Gastrocnemius medialis (tissue), 4 donors: ENCODE measurements around the gene LMO7. TPM values are rescaled to one million over a fixed set of nuclear protein-coding genes. Genes with fewer than 3 reads are reported as not detected.

Source experiments
- ATAC-seq, 2 donors: fragments of 150-250 bp; one replicate each; pipeline ENCODE4 v1.9.1; 2016
- DNase-seq, 2 donors: peaks; one replicate each; pipeline ENCODE4 v3.0.0-alpha.2; 2019
- H3K27ac ChIP-seq, 4 donors: fragments of 200-600 bp; sonication (generic); 1 replicate in 1 of 4; 2 replicates in 3 of 4; pipeline ENCODE4 v1.5.1; 2016 to 2018; ENCODE audit warnings: mild to moderate bottlenecking in 2 of 4, moderate library complexity in 1 of 4
- H3K27me3 ChIP-seq, 3 donors: fragments of 200-600 bp; sonication (generic) in 2 of 3; 1 replicate in 1 of 3; 2 replicates in 2 of 3; pipeline versions ENCODE4 v1.5.1 to v1.6.0; 2016 to 2019; ENCODE audit warnings: mild to moderate bottlenecking in 1 of 3, moderate library complexity in 1 of 3
- H3K36me3 ChIP-seq, 2 donors: fragments of 200-600 bp; sonication (generic) in 1 of 2; one replicate each; pipeline ENCODE4 v1.5.1; 2017 to 2018
- H3K4me1 ChIP-seq, 2 donors: fragments of 200-600 bp; sonication (generic) in 1 of 2; one replicate each; pipeline ENCODE4 v1.5.1; 2016 to 2017; ENCODE audit warnings: mild to moderate bottlenecking in 2 of 2
- H3K4me3 ChIP-seq, 4 donors: fragments of 200-600 bp; sonication (generic) in 3 of 4; 1 replicate in 1 of 4; 2 replicates in 3 of 4; pipeline ENCODE4 v1.5.1; 2016 to 2019; ENCODE audit warnings: mild to moderate bottlenecking in 2 of 4
- H3K9me3 ChIP-seq, 3 donors: fragments of 200-600 bp; sonication (generic) in 2 of 3; 1 replicate in 1 of 3; 2 replicates in 2 of 3; pipeline ENCODE4 v1.5.1; 2016 to 2019
- CTCF ChIP-seq, 5 experiments: fragments of 450-650 bp in 3 of 5; fragments of 200-600 bp in 2 of 5; sonication (generic) in 2 of 5; IDR thresholded peaks in 4 of 5; conservative IDR thresholded peaks in 1 of 5; 1 replicate in 4 of 5; 2 replicates in 1 of 5; pipeline ENCODE4 v1.5.1; 2016 to 2019; ENCODE audit warnings: antibody characterized with exemption in 5 of 5, mild to moderate bottlenecking in 3 of 5, moderate library complexity in 3 of 5
- POLR2A ChIP-seq, 2 donors: fragments of 450-650 bp; IDR thresholded peaks; one replicate each; pipeline ENCODE4 v1.6.1; 2017; ENCODE audit warnings: antibody characterized with exemption in 2 of 2, mild to moderate bottlenecking in 2 of 2, moderate library complexity in 2 of 2
- in situ Hi-C, 4 donors: fragments of 200-750 bp; cut with MboI; loops; one replicate each; pipeline versions ENCODE4 v1.15.0 to v1.8.0; 2017; ENCODE audit warnings: low sequenced_read_pairs in 4 of 4
- intact Hi-C: fragments of 100-400 bp; cut with DNase I; formaldehyde crosslinking; loops from one replicate; pipeline ENCODE4 v1.15.1; 2023; ENCODE audit warnings: low total_unique reads
- total RNA-seq, 4 donors: library from RNA; depleted of rRNA; stranded (reverse); fragments of >200 nt; gene quantifications; one replicate each; pipeline versions ENCODE4 v1.1.0 to v1.2.3, GENCODE V29; 2016

Gene LMO7
- total RNA-seq, 4 donors from 2014 or later = 68.3 to 134 (median 95.9) TPM

GRCh38 chr13:75806117-75806516, 170.0 kb downstream of the LMO7 start:
- H3K4me1 ChIP-seq = peaks cover 19 to 24% of the 10 kb centered on the region in 2 donors
- H3K27me3 ChIP-seq = no peaks in the 10 kb centered on the region
- TF ChIP-seq CTCF (IDR thresholded peaks at IDR 0.05 in 4 of 5, conservative IDR thresholded peaks at IDR 0.05 in 1 of 5) = no peak
- no peak for TF ChIP-seq POLR2A (IDR thresholded peaks at IDR 0.05)
- H3K27ac ChIP-seq = peak overlapping the region in 1 of 4 donors; percentile 15
- in situ Hi-C loops = no loop called here
- peaks cover 0 to 45% of the 10 kb centered on the region in 2 donors for H3K36me3 ChIP-seq
- H3K9me3 ChIP-seq = no peaks in the 10 kb centered on the region
- intact Hi-C loops = no loop called here
- DNase-seq = no peak
- no peak overlapping the region for H3K4me3 ChIP-seq
- ATAC-seq = no peak

- ATAC-seq (no peak), DNase-seq (no peak)
- Histone ChIP-seq H3K4me3 (no peak overlapping the region), H3K4me1 (peaks cover 46 to 64% of the 10 kb centered on the region in 2 donors), H3K9me3 (no peaks in the 10 kb centered on the region), H3K27me3 (no peaks in the 10 kb centered on the region), H3K27ac (peak overlapping the region in 3 of 4 donors; percentile 13 to 74 (median 69)), H3K36me3 (peaks cover 0 to 30% of the 10 kb centered on the region in 2 donors)
- intact Hi-C loops (no loop called here), in situ Hi-C loops (no loop called here)
- no peak for TF ChIP-seq POLR2A (IDR thresholded peaks at IDR 0.05)
These were observed 175.2 kb downstream of the LMO7 start for GRCh38 chr13:75811361-75811760.

GRCh38 chr13:75811841-75812240, 175.7 kb downstream of the LMO7 start:
- ATAC-seq (no peak), DNase-seq (no peak)
- H3K27me3 ChIP-seq = no peaks in the 10 kb centered on the region
- intact Hi-C loops = no loop called here
- H3K9me3 ChIP-seq = no peaks in the 10 kb centered on the region
- H3K36me3 ChIP-seq = peaks cover 0 to 27% of the 10 kb centered on the region in 2 donors
- H3K4me1 ChIP-seq = peaks cover 46 to 68% of the 10 kb centered on the region in 2 donors
- H3K4me3 ChIP-seq = no peak overlapping the region
- in situ Hi-C loops = no loop called here
- H3K27ac ChIP-seq = peak overlapping the region; percentile 4 to 74 (median 43)
- TF ChIP-seq CTCF (IDR thresholded peaks at IDR 0.05 in 4 of 5, conservative IDR thresholded peaks at IDR 0.05 in 1 of 5) = no peak
- TF ChIP-seq POLR2A (IDR thresholded peaks at IDR 0.05) = no peak

- Histone ChIP-seq H3K4me1 (peaks cover 46 to 78% of the 10 kb centered on the region in 2 donors), H3K36me3 (peaks cover 0 to 18% of the 10 kb centered on the region in 2 donors), H3K27ac (peak overlapping the region; percentile 22 to 74 (median 58)), H3K27me3 (no peaks in the 10 kb centered on the region), H3K4me3 (no peak overlapping the region), H3K9me3 (no peaks in the 10 kb centered on the region)
- in situ Hi-C loops (no loop called here), intact Hi-C loops (no loop called here)
- peak in 1 of 2 donors; percentile 40 for ATAC-seq
- no peak for DNase-seq
- no peak for TF ChIP-seq POLR2A (IDR thresholded peaks at IDR 0.05)
- TF ChIP-seq CTCF (IDR thresholded peaks at IDR 0.05 in 4 of 5, conservative IDR thresholded peaks at IDR 0.05 in 1 of 5) = no peak
These were observed 176.6 kb downstream of the LMO7 start for GRCh38 chr13:75812751-75813181.

GRCh38 chr13:75813323-75813722, 177.2 kb downstream of the LMO7 start:
- Histone ChIP-seq H3K9me3 (no peaks in the 10 kb centered on the region), H3K27ac (peak overlapping the region; percentile 22 to 74 (median 58)), H3K27me3 (no peaks in the 10 kb centered on the region), H3K36me3 (peaks cover 0 to 13% of the 10 kb centered on the region in 2 donors), H3K4me1 (peaks cover 50 to 83% of the 10 kb centered on the region in 2 donors), H3K4me3 (no peak overlapping the region)
- ATAC-seq (peak; percentile 74 to 81), DNase-seq (peak; percentile 10 to 33)
- intact Hi-C loops (no loop called here), in situ Hi-C loops (no loop called here)
- TF ChIP-seq CTCF (IDR thresholded peaks at IDR 0.05 in 4 of 5, conservative IDR thresholded peaks at IDR 0.05 in 1 of 5) = no peak
- no peak for TF ChIP-seq POLR2A (IDR thresholded peaks at IDR 0.05)
